Calu3 (cell line): ENCODE results near the gene PYGO2. TPM values are rescaled to one million over a fixed set of nuclear protein-coding genes. Genes with fewer than 3 reads are reported as not detected.

Source experiments
- BruUV-seq: library from RNA; stranded (reverse); fragments of 400-500 nt; replicated peaks from 2 replicates; lab custom pipeline; 2021; lab: Mats Ljungman, UMichigan
- CTCF ChIA-PET: fragments of 300-600 bp; sonication (Branson Sonifier 250); formaldehyde crosslinking; loops from one replicate; lab custom pipeline; 2022; ENCODE audit warnings: antibody characterized with exemption; lab: Charles Lee
- DNase-seq: peaks from one replicate; pipeline ENCODE4 v3.0.0; 2022
- H3K27ac Mint-ChIP-seq: one replicate; pipeline ENCODE4 v1.8.0; 2022; ENCODE audit warnings: mixed read lengths; ENCODE audit not compliant: unreplicated experiment
- H3K27me3 Mint-ChIP-seq: one replicate; pipeline ENCODE4 v1.8.0; 2022; ENCODE audit warnings: mixed read lengths; ENCODE audit not compliant: unreplicated experiment
- H3K36me3 Mint-ChIP-seq: one replicate; pipeline ENCODE4 v1.8.0; 2022; ENCODE audit warnings: mild to moderate bottlenecking, moderate library complexity, mixed read lengths; ENCODE audit not compliant: insufficient read depth, unreplicated experiment
- H3K4me1 Mint-ChIP-seq: one replicate; pipeline ENCODE4 v1.8.0; 2022; ENCODE audit warnings: mild to moderate bottlenecking, low read depth, mixed read lengths; ENCODE audit not compliant: unreplicated experiment
- H3K4me3 Mint-ChIP-seq: one replicate; pipeline ENCODE4 v1.8.0; 2022; ENCODE audit warnings: mild to moderate bottlenecking, low read depth, moderate library complexity, mixed read lengths; ENCODE audit not compliant: unreplicated experiment
- H3K9me3 Mint-ChIP-seq: one replicate; pipeline ENCODE4 v1.8.0; 2022; ENCODE audit warnings: low read depth, mixed read lengths; ENCODE audit not compliant: unreplicated experiment
- CTCF ChIP-seq: fragments of 200-600 bp; IDR thresholded peaks from one replicate; pipeline ENCODE4 v1.8.0; 2022; ENCODE audit warnings: antibody characterized with exemption; ENCODE audit not compliant: unreplicated experiment
- intact Hi-C: fragments of 100-400 bp; cut with micrococcal nuclease; formaldehyde crosslinking; loops from one replicate; pipeline ENCODE4 v1.10.0; 2022; ENCODE audit not compliant: unreplicated experiment
- total RNA-seq: library from RNA; stranded (reverse); gene quantifications from 2 replicates; pipeline ENCODE4 v1.2.3, GENCODE V29; 2022

Gene PYGO2
- total RNA-seq, 1 experiment from 2014 or later: 45.6 TPM

DNA sequence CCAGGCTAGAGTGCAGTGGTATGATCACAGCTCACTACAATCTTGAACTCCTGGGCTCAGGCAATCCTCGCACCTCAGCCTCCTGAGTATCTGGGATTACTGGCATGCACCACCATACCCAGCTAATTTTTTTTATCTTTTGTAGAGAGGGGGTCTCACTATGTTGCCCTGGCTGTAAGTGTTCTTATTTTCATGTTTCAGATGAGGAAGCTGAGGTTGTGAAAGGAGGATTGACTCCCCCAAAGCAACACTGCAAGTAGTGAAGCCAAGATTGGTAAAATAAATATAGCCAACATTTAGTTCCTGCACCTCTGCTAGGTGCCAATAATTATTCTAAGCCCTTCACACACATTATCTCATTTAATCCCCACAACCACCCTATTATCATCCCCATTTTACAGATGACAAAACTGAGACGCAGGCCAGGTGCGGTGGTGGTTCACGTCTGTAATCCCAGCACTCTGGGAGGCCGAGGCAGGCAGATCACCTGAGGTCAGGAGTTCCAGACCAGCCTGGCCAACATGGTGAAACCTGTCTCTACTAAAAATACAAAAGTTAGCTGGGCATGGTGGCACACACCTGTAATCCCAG, 27.1 kb downstream of the PYGO2 start:
- BruUV-seq: no TSS peak
- Mint-ChIP-seq H3K36me3 (peaks cover 29% of the 10 kb centered on the region), H3K9me3 (no peaks in the 10 kb centered on the region), H3K4me1 (peaks cover 41% of the 10 kb centered on the region), H3K27ac (no peak overlapping the region), H3K27me3 (no peaks in the 10 kb centered on the region), H3K4me3 (no peak overlapping the region)
- DNase-seq: no peak
- TF ChIP-seq CTCF: no peak
- CTCF ChIA-PET: no interaction called here
- intact Hi-C loops: loop anchor here (10.0 kb wide), 1 partner anchor 170 kb away; no protein-coding TSS in a partner anchor

GRCh38 chr1:154931940-154932487, 29.6 kb downstream of the PYGO2 start:
- H3K36me3 Mint-ChIP-seq: peaks cover 25% of the 10 kb centered on the region
- intact Hi-C loops: loop anchor here (10.0 kb wide), 1 partner anchor 167 kb away; no protein-coding TSS in a partner anchor
- CTCF ChIA-PET: interaction anchor here (0.6 to 1.7 kb wide), 7 partner anchors 12 to 372 kb away, joined by 3 to 5 read pairs (median 4); partner anchors contain the start of gene PBXIP1
- H3K27me3 Mint-ChIP-seq: no peaks in the 10 kb centered on the region
- TF ChIP-seq CTCF: no peak
- H3K4me3 Mint-ChIP-seq: peak overlapping the region; percentile 23
- no peaks in the 10 kb centered on the region for H3K9me3 Mint-ChIP-seq
- BruUV-seq: no TSS peak
- H3K4me1 Mint-ChIP-seq: peaks cover 18% of the 10 kb centered on the region
- peak overlapping the region; percentile 70 for H3K27ac Mint-ChIP-seq
- DNase-seq: peak; percentile 92

GRCh38 chr1:154926201-154926600, 35.4 kb downstream of the PYGO2 start:
- CTCF ChIA-PET: interaction anchor here (0.6 kb wide), 1 partner anchor 628 kb away, joined by 5 read pairs; no protein-coding TSS in a partner anchor
- intact Hi-C loops: no loop called here

More at GRCh38 chr1:154926201-154926600, 35.4 kb downstream of the PYGO2 start:
- Mint-ChIP-seq H3K27ac (no peak overlapping the region), H3K27me3 (no peaks in the 10 kb centered on the region), H3K9me3 (no peaks in the 10 kb centered on the region), H3K4me3 (no peak overlapping the region), H3K4me1 (no peaks in the 10 kb centered on the region), H3K36me3 (peaks cover 17% of the 10 kb centered on the region)
- DNase-seq: no peak
- TF ChIP-seq CTCF: no peak
- no TSS peak for BruUV-seq
